GM21717 (cell line): ENCODE results near the gene CTU2.

ENCODE experiments used
- ATAC-seq: cut with Tn5 transposase; IDR thresholded peaks from one replicate; pipeline ENCODE4 v1.9.1; 2021; ENCODE audit warnings: mild to moderate bottlenecking, moderate library complexity; ENCODE audit not compliant: unreplicated experiment

The CTU2 gene

DNA sequence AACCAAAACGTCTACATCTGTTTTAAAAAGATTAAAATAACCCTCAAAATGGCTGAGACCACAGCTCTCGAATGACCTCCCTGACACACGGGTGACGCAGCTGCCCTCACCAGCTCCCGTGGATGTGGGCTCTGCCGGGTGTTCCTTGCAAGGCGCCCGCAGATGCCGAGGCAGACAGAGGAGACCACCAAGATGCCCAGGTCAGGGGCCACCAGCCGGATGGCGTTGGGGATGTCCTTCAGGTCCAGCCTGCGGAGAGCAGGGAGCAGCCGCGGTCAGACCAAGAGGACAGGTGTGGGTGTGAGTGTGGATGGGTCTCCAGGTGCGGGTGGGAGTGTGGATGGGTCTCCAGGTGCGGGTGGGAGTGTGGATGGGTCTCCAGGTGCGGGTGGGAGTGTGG is 35.1 kb downstream of the CTU2 start:
- ATAC-seq: no peak

GRCh38 chr16:88742896-88743605 is 36.7 kb downstream of the CTU2 start:
- no peak for ATAC-seq

- no peak for ATAC-seq
Observed at GRCh38 chr16:88743693-88744576, 37.6 kb downstream of the CTU2 start.

GRCh38 chr16:88744577-88745521 is 38.5 kb downstream of the CTU2 start:
- ATAC-seq: no peak

GRCh38 chr16:88746506-88746905 is 40.2 kb downstream of the CTU2 start:
- ATAC-seq: no peak

DNA sequence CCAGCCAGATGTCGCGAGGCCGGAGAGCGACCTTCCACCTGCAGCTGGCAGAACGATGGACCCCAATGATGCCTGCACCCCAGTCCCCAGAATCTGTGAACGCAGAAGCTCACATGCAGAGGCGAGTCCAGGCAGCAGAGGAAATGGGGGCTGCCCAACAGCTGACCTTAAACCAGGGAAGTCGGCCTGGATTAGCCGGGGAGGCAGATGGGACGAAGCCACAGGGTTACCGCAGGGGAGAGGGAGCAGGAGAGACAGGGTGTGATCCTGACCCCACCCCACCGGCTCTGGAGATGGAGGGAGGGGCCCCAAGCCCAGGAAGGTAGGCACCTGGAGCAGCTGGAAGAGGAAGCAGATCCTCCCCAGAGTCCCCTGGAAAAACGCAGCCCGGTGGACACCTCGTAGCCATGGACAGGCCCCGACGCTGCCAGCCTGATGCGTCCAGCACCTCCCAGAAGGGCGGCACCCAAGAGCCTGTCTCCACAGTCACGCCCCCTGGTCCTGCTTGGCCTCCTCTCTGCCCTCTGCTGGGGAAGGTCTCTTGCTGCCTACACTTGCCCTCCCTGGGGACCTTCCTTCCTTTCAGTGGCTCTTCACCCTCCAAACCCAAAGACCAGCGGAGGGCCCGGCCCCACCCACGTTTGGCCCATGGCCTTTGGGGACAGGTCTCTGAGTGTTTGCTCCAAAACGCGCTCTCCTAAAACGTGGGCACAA is 41.4 kb downstream of the CTU2 start:
- no peak for ATAC-seq

- ATAC-seq: no peak
Observed at GRCh38 chr16:88748364-88748763, 42.1 kb downstream of the CTU2 start.

GRCh38 chr16:88749358-88749757 is 43.1 kb downstream of the CTU2 start:
- ATAC-seq: no peak

DNA sequence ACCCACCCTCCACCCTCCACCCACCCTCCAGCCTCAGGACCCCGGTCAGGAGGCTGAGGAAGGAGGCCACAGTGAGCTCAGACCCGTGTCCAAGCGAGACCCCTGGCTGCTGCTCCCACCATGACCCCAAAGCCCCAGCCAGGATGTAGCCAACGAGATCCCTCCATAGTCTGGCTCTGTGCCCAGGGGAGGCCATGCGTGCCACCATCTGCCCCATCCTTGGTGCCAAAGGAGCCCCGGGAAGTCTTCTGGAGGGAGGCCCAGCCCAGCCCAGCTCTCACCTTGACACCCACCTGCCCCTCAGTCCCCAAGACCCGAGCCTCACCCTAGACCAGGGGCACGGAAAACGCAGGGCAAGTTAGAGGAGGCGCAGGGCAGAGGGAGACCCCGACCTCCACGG is 44.6 kb downstream of the CTU2 start:
- ATAC-seq: no peak

DNA sequence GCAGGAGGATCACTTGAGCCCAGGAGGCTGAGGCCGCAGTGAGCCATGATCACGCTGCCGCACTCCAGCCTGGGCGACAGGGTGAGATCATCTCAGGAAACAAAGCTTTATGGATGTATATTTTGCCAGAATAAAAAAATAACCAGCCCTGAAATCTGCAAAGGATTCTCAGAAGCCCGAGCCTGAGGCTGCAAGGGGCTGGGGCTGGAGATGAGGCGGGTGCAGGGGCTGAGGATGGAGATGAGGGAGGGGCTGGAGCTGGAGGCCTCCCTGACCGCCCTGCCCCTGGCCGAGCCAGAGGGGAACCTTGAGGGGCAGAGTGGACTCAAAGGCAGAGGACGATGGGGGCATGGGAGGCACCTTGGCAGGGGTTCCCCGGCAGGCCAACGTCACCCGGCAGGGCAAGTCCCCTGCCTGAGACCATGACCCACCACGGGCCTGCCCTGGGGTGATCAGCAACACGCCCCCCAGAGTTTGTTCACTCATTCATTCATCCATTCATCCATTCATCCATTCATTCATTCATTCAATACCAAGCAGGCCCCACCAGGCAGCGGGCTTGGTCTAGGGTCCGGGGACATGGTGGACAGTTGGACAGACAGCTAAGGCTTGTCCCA is 46.2 kb downstream of the CTU2 start:
- ATAC-seq: no peak

GRCh38 chr16:88753191-88753590 is 46.9 kb downstream of the CTU2 start:
- no peak for ATAC-seq

GRCh38 chr16:88753602-88754001 is 47.3 kb downstream of the CTU2 start:
- no peak for ATAC-seq

- ATAC-seq: no peak
Observed at GRCh38 chr16:88754109-88754911, 48.0 kb downstream of the CTU2 start.

DNA sequence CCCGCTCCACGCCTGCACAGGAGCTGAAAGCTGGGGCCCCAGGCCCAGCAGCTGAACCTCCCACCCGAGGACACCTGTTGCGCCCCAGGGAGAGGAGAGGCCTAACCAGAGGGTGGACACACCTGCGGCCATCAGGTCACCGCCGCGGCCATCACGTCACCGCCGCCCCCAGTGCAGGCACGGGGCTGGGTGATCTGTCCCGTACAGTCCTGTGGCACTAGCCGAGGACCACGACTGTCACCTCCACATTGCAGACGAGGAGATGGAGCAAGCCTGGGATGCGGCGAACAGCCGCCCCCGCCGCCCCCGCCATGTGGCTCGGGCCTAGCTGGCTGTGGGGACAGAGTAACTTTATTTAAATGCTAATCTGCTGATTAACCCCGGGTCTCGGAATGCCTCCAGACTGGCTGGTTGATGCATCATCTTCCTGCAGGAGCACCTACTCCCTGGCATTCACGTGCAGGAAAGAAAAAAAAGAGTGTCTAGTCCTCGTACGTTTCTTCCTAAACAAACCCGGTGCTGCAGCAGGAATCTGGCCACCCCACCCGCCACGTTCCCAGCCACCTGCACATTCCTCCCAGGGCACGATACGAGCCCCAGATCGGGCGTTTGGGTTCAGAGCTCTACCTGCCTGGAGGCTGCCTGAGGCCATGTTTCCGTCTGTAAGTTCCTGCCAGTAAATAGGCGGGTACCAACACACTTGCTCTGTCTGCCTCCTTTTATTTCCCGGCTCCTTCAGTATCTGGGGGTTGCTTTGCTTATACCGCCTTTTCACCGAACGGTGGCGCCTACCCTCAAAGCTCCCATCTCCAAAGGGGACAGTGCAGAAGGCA is 48.8 kb downstream of the CTU2 start:
- ATAC-seq: no peak

DNA sequence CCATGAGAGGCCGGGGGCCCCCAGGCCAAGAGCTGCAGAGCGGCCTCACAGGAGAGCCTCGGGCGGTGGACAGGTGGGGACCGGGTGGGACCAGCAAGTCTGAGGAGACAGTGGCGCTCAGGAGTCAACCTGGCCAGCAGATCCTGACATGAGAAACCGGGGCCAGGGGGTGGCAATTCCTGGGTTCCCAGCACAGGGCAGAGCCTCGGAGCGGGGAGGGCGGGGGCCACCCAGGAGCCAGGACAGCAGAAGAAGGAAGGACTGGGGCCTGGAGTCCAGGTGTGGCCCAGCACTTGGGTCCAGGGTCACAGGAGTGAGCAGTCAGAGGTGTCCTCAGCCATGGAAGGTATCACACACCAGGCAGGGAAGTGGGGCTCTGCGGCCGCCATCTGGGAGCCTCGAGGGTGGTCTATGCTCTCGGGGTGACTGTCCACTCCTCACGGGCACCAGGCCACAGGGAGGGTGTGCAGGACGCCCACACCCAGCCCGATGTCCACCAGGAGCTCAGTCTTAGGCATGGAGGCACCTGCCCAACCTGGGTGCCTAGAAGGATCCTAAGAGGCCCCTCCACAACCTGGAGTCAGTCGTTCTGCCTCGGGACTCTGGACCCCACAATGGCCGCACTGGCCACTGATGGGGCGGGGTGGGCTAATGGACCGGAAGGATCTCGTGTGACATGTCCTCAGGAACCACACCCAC is 49.6 kb downstream of the CTU2 start:
- no peak for ATAC-seq

DNA sequence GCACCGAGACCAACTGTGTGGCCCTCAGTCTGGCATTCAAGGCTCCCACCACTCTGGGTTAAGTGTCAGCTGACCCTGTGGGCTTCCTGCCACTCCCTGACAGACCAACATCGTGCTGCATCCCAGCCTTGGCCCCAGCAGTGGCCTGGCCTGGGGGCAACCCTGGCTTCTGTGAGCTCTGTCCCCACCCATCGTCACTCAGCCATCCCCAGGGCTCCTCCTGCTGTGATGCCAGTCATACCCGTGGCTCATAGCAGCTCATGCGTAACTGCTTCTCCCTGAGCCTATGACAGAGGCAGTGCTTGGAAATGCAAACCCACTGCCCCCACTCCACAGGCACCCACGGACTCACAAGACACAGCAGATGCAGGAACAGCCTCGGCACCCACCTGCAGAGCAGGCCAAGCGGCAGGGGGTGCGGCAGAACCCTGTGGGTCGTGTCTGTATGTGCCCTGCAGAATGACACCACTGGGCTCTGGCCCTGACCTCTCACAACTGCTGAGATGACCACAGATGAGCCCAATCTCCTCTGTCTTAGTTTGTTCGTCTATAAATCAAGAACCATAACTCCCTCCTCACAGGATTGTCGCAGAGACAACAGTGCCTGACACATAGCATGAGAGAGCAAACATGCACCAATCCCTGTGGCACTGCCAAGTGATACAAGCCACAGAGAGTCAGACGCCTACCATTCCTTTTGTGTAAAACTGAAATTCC is 52.1 kb downstream of the CTU2 start:
- no peak for ATAC-seq

DNA sequence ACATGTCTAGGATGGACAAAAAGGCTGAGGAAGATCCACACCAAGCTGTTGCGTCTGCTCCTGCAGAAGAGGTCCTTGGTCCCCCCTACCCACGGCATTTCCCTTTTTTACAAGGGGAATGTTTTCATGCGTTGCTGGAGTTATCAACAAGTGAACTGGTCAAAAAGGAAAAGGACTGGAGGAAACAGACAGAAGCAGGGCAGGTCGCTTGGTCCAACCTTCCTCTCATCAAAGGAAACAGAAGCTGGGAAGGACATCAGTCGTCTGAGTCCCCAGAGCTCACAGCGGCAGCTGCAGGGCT is 52.6 kb downstream of the CTU2 start:
- no peak for ATAC-seq
